HG03066 (cell line): Measurements from ENCODE around the gene SDE2.
"Not testable (repeated sequence)": the region's sequence is repeated elsewhere in the genome, so short reads cannot be mapped to it uniquely, and the experiment has no call there.

ENCODE experiments used
- ATAC-seq: cut with Tn5 transposase; IDR thresholded peaks from one replicate; pipeline ENCODE4 v1.9.1; 2021; ENCODE audit warnings: low read depth; ENCODE audit not compliant: unreplicated experiment

SDE2 gene

DNA sequence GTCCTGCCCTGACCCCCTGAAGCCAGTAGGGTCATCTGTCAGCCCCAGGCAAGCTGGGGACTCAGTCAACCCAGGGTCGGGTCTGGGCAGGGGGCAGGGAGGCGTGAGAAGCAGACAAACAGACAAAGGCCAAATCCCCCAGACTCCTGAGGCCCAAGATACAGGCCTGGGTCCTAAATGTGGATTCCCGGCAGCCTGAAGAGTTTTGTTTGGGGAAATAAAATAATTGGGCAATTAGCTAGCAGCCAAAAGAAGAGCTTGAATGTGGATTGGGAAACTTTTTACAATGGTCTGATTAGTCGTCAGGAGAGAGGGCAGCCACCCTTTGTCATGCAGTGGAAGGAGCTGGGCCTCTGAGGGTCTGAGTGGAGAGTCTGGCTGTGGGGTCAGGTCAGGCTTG lies 53.6 kb downstream of the SDE2 start:
- no peak for ATAC-seq

DNA sequence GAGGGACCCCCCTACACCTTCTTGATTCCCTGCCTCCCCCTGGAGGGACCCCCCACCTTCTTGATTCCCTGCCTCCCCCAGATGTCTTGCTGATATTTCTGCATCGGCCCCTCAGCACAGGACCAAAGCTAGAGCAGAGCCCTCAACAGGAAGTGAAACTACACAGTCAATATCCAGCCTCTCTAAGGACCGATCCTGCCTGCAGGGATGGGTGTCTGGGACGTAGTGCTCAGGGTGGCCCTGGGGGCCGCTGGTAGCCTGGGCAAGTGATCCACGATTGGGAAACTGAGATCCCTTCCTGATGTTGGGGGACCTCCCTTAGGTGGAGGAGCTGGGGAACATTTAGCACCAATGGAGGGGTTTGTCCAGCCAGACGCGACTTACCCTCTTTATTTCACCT lies 54.2 kb downstream of the SDE2 start:
- ATAC-seq, result peak; percentile 56

DNA sequence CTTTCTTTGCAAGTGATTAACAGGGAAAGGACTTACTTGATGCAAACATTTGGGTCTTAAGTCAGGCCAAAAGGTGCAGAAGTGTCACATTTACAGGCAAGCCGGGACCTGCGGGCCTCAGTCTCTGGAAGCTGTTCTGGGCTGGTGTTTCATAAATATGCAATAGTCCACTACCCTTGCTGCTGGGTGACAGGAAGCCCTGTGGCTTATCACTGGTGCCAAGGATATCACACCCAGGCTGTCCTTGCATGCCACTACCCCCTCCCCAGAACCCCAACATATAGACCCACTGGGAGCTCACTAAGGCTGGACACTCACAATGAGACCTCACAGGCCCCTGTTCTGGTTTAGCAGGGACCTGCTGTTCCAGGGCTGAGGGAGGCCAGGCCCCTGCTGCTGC lies 54.8 kb downstream of the SDE2 start:
- no peak for ATAC-seq

DNA sequence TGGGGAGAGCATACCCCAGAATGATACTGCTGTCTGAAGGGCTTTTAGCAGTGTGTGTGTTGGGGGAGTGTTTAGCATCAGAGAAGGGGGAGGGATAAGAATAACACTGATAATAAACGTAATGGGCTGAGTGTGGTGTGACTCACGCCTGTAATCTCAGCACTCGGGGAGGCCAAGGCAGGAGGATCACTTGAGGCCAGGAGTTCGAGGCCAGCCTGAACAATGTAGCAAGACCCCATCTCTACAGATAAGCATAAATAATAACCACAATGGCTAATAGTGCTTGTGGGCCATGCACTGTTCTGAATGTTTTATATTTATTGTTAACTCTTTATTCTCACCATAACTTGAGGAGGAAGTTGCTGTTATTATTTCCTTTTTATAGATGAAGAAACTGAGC lies 55.6 kb downstream of the SDE2 start:
- no peak for ATAC-seq

DNA sequence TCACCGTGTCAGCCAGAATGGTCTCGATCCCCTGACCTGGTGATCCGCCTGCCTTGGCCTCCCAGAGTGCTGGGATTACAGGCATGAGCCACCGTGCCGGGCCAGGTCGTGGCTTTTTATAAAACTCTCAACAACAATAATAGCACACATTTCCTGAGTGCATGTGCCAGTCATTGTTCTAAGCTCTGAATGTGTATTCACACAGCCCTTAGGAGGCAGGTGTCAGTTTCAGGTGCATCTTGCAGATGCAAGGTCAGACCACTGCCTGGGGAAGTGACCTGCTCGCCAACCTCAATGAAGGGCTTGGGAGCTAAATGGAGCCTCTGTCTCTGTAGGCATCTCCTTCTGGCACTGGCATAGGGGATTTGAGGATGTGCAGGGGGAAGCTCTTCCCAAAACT lies 56.6 kb downstream of the SDE2 start:
- peak; percentile 77 for ATAC-seq

DNA sequence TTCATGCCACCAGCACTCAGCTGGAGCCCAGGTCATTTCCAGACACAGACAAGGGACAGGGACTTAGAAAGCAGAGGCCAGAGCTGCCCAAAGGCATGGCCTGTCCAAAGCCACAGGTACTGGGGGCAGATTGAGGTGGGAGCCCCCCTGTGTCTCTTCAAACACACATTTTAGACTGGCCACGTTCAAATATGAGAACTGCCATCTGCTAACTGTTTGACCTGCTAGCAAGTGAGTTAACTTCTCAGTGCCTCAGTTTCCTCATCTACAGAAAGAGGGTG lies 57.3 kb downstream of the SDE2 start:
- ATAC-seq, result no peak

DNA sequence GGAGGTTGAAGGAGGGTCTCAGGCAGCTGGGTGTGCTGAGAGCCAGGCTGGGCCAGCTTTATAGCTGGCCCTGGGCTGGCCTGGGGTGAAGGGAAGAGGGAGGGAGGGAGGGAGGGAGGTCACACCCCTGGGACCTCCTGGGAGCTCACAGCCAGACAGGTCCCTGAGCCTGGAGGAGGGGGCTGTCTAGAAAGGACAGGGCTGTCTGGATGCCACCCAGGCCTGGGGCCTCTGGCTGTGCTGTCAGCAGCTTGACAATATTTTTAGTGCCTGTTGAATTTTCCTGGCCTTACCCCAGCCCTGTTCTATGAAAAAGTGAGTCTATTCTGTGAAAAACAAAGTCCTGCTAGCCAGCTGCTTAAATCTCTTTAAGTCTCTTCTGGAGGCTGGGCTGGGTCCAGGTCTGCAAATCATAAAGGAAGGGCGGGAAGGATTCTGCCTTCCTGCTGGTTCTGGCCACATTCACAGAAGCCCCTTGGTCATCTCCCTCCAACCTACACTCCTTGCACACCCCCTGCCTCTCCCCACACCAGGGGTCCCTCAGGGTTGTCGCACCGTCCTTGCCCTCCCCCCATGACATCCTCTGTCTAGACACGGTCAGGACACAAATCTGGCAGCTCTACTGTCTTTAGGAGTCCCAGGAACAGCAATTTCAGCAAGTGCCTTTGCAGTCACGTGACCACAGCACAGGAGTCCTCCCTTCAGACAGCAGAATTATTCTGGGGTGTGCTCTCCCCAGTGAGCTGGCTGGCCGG lies 57.8 kb downstream of the SDE2 start, which contains the start of gene LEFTY2:
Gene LEFTY2 (minus strand): TSS at position 34 of the 755 bp plus-strand sequence. CDS start 80 bp downstream, outside the sequence.
- ATAC-seq, result no peak

DNA sequence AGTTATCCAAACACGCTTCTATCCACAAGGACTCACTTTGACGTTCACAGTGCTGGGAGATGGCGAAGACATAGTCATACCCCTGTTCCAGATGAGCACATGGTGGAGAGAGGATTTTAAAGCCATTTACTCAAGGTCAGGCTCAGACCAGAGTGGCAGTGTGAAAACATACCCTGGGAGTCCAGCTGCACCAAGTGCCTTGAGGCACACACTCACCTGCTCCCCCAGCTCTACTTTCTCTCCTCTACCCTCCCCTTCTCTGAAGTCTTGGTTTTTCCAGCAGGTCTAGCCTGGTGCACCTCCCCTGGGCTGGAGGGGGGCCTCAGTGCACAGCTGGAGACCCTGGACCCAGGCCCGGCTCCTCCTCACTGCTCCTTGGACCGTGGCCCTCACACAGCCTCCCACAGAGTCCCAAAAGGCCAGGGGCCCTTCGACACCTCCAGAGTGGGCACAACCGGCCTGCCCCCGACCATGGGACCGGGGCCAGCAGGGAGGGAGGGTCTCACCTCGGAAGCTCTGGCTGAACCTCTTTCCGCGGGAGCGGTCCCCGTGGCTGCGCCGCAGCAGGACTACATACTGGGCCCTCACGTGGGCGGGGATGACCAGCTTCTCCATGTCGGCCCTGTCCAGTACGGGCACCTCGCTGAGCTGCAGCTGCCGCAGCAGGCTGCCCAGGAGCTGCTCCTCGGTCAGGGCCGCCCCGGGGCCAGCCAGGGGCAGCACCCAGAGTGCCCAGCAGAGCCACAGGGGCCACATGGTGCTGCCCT lies 58.6 kb downstream of the SDE2 start:
- ATAC-seq, result no peak

DNA sequence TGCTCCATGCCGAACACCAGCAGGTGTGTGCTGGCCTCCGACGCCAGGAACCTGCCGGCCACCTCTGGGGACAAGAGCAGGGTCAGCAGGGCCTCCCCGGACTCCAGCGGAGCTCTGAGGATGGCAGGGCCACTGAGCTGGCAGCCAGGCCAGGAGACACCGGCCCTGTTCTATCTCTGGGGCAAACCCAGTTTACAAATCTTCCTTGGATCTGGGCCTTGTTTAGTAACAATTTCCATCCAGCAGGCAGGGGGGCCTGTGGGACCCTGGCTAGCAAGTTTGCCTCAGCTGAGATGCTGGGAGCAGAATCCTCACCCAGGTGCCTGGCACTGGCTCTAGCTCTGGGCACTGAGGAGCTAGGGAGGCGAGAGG lies 59.2 kb downstream of the SDE2 start:
- ATAC-seq, result not testable (repeated sequence)

DNA sequence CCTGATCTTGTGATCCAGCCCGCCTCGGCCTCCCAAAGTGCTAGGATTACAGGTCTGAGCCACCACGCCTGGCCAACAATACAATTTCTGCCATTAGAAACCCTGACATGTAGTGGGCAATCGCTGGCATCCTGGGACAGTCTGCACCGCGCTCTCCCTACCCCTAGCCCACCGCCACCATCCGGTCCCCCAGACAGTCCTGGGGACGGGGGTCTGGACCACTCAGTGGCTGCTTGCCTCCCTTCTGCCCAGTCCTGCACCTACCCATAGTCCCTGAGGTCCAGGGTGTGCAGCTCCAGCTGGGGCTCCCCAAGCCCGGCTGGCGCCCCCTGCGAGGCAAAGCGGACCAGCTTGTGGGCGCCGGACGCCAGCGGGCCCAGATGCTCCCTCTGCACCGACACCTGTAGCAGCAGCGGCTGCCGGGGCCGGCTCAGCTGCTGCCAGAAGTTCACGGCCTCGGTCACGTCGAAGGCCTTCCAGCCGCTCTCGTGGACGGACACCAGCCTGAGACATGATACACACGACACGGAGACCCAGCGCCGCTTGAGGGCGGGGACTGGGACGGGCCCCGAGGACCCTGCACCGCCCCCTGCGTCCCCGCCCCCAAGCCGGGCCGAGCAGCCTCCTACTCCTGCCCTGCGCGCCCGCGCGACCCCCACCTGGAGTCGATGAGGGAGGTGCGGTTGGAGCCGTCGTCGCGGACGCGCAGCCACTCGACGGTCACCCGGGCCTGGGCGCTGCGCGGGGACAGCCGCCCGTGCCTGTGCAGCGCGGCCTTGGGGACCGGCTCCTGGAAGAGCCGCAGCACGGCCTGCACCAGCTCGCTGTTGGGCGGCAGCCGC lies 59.8 kb downstream of the SDE2 start:
- ATAC-seq, result not testable (repeated sequence)

DNA sequence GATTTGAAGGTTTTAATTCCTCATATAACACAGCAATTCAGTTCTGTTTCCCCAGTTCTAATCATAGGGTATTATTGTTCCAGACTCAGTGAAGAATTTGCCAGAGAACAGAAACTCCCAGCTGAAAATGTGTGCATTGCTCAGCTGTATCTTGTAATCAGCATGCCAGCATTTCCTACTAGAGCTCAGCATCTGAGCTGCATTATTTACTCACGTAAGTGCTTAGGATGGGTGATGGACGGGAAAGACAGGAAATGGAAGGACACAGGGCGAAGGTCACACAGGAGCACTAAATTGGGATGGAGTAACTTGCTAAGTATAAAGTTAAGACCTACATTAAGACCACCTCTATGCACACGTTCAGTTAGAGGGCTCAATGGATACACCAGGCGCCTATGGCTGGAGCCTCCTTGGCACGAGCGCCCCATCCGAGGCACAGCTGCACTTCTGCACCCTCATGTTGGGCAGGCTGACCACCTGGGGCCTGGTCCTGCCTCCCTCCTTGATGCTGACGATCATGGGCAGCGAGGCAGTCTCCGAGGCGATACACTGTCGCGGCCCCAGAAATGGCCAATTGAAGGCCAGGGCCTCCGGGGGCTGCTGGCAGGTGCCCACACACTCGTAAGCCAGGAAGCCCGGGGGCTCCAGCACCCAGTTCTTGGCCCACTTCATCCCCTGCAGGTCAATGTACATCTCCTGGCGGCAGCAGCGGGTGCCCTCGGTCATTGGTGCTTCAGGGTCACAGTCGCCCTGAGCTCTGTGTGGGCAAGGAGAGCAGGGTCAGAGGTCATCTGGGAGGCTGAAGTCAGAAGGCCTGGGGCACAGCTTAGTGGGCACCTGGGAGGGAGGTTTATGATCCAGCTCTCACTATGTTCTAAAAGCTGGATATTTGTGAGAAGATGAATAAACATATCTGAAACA lies 61.8 kb downstream of the SDE2 start:
- no peak for ATAC-seq

DNA sequence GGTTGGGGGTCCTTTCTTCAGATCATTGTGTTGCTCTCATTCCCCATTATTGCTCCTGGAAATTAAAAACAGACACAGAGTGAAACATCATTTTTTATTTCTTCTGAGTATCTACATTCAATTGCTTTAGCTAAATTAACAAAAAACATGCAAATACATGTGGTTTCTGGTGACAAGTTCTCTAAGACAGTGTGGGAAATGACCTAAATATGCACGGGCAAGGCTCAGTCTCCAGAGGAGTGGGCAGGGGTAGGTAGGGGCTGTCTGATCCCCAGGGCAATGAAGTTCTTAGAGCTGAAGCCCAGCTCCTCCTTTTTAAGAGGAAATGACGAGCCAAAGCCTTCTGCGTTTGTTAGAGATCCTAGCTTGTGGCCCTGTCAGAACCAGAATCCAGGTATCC lies 62.6 kb downstream of the SDE2 start:
- ATAC-seq, result no peak

DNA sequence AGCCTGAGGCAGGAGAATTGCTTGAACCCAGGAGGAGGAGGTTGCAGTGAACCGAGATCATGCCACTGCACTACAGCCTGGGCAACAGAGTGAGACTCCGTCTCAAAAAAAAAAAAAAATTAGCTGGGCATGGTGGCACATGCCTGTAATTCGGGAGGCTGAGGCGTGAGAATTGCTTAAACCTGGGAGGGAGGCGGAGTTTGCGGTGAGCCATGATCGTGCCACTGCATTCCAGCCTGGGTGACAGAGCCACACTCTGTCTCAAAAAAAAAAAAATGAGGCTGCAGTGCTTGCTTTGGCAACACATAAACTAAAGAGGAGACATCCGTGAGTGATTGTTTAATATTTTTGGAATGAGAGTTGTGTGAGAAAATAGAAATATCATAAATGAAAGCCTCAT lies 63.1 kb downstream of the SDE2 start:
- ATAC-seq, result not testable (repeated sequence)

DNA sequence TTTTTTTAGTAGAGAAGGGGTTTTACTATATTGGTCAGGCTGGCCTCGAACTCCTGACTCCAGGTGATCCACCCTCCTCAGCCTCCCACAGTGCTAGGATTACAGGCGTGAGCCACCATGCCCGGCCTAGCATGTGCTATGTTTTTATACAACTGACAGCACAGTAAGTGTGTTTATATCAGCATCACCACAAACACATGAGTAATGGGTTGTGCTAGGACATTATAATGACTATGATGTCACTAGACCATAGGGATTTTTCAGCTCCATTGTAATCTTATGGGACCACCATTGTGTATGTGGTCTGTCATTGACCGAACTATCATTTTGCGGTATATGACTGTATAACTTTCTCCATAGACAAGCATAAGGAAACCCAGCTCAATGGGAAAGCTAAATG lies 64.4 kb downstream of the SDE2 start:
- ATAC-seq, result no peak

DNA sequence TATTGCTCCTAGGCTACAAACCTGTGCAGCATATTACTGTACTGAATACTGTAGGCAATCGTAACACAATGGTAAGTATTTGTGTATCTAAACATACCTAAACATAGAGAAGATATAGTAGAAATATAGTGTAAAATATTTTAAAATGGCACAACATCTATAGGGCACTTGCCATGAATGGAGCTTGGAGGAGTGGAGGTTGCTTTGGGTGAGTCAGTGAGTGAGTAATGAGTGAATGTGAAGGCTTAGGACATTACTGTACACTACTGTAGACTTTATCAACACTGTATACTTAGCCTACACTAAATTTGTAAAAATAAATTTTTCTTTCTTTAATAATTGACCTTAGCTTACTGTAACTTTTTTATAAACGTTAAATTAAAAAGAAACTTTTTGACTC lies 66.1 kb downstream of the SDE2 start:
- ATAC-seq, result no peak
